Panc1 (cell line): ENCODE data around the gene AKAP13. TPM values are rescaled to one million over a fixed set of nuclear protein-coding genes. Genes with fewer than 3 reads are reported as not detected.

Experiments used
- ATAC-seq: fragments of 200-7000 bp; cut with Tn5 transposase; 2 replicates; pipeline ENCODE4 v1.9.1; 2020; ENCODE audit warnings: mild to moderate bottlenecking, moderate library complexity
- BruUV-seq: library from RNA; stranded (reverse); fragments of 400-500 nt; replicated peaks from 2 replicates; lab custom pipeline; 2021; lab: Mats Ljungman, UMichigan
- CTCF ChIA-PET: fragments of 300-600 bp; sonication (Branson Sonifier 250); formaldehyde crosslinking; loops from one replicate; lab custom pipeline; 2022; ENCODE audit warnings: antibody characterized with exemption; lab: Charles Lee
- POLR2A ChIA-PET: fragments of 300-600 bp; sonication (Branson Sonifier 250); formaldehyde crosslinking; loops from one replicate; lab custom pipeline; 2022; ENCODE audit warnings: antibody characterized with exemption; lab: Charles Lee
- DNase-seq: peaks from one replicate; pipeline ENCODE4 v3.0.0-alpha.2; 2010; ENCODE audit warnings: low read depth, low spot score
- H3K27ac ChIP-seq: 2 replicates; pipeline ENCODE4 v1.5.1; 2011; ENCODE audit warnings: mild to moderate bottlenecking, low read length, inconsistent platforms
- H3K27me3 ChIP-seq: fragments of 200-500 bp; sonication (Bioruptor generic); 2 replicates; pipeline ENCODE4 v1.6.0; 2014; ENCODE audit warnings: low read length, inconsistent platforms; ENCODE audit not compliant: control insufficient read depth, insufficient read depth
- H3K36me3 ChIP-seq: fragments of 200-500 bp; sonication (Bioruptor generic); 2 replicates; pipeline ENCODE4 v1.5.1; 2014; ENCODE audit warnings: inconsistent platforms, mild to moderate bottlenecking, low read length, moderate library complexity; ENCODE audit not compliant: control insufficient read depth, insufficient read depth
- H3K4me1 ChIP-seq: 2 replicates; pipeline ENCODE4 v1.5.1; 2011; ENCODE audit warnings: inconsistent platforms, mild to moderate bottlenecking, low read length, moderate library complexity; ENCODE audit not compliant: control insufficient read depth, insufficient read depth
- H3K4me3 ChIP-seq, 2 experiments: 2 replicates each; pipeline ENCODE4 v1.5.1; 2011 to 2012; ENCODE audit warnings: low read depth in 2 of 2, low read length in 2 of 2, mild to moderate bottlenecking in 2 of 2, inconsistent platforms in 1 of 2, moderate library complexity in 1 of 2
- H3K9me3 ChIP-seq: fragments of 200-500 bp; sonication (Bioruptor generic); 2 replicates; pipeline ENCODE4 v1.5.1; 2014; ENCODE audit warnings: low read depth, mild to moderate bottlenecking, inconsistent platforms, low read length, moderate library complexity; ENCODE audit not compliant: control insufficient read depth, insufficient read depth
- POLR2AphosphoS5 ChIP-seq: IDR thresholded peaks from 2 replicates; pipeline ENCODE4 v1.6.1; 2012; ENCODE audit warnings: mild to moderate bottlenecking, low read depth, low read length, moderate library complexity
- SIN3A ChIP-seq: IDR thresholded peaks from 2 replicates; pipeline ENCODE4 v1.6.1; 2012; ENCODE audit warnings: low read depth, mild to moderate bottlenecking, low read length, moderate library complexity, borderline replicate concordance; ENCODE audit not compliant: insufficient read depth
- TCF7L2 ChIP-seq: IDR thresholded peaks from 2 replicates; pipeline ENCODE4 v1.6.1; 2011; ENCODE audit warnings: mild to moderate bottlenecking, low read depth, low read length, inconsistent platforms
- in situ Hi-C: cut with HindIII; loops from 2 replicates; pipeline ENCODE4 v1.10.0; 2016; ENCODE audit warnings: low sequenced_read_pairs, low pct_unique_long_range_greater_than_20kb
- intact Hi-C: fragments of 100-400 bp; cut with micrococcal nuclease; formaldehyde crosslinking; loops from one replicate; pipeline ENCODE4 v1.10.0; 2022; ENCODE audit not compliant: unreplicated experiment
- total RNA-seq: library from RNA; stranded (reverse); gene quantifications from one replicate; pipeline ENCODE4 v1.2.1, GENCODE V29; 2021; ENCODE audit not compliant: unreplicated experiment
- TF ChIP-seq, protein P1 (sequence below), 2 experiments: IDR thresholded peaks; 2 replicates each; pipeline ENCODE4 v1.6.1; 2011 to 2012; ENCODE audit warnings: low read depth in 2 of 2, control low read depth in 1 of 2, low read length in 1 of 2, mild to moderate bottlenecking in 1 of 2, moderate library complexity in 1 of 2; ENCODE audit not compliant: insufficient read depth in 1 of 2
- TF ChIP-seq, protein P2 (sequence below): fragments of 450-650 bp; IDR thresholded peaks from 2 replicates; pipeline ENCODE4 v1.5.1; 2017; ENCODE audit warnings: mild to moderate bottlenecking

Gene AKAP13
- total RNA-seq, 1 experiment from 2014 or later: 94.2 TPM

DNA sequence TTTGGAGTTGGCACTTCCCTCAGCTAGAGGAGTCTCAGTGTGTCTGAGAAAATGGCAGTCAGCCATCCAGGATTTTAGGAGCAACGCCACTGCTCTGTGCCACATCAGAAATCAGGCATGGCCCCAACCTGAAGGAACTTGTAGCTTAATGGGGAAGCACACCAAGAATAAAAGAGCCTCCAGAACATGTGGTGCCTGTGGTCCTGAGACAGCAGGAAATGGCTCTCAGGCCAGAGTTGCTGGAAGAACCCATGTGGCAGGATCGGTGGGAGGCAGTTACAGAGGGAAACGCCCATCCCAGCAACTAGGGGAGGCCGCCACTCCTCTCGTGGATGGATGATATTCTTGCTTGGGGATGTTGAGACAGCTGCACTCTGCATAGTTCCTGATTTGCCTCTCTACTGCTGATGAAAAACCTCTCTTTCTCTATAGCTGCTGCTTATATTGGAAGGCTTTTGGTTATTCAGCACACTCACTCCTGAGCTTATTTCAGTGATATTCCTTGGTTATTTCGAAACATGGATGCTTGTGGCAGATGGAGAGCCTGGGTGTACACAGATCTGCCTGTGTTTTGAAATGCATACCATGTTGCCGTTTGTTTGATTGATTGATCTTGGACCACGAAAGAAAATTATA, 361.9 kb downstream of the AKAP13 start:
- peaks cover 14% of the 10 kb centered on the region; the same call in 1 of the 2 replicates for H3K36me3 ChIP-seq
- H3K4me1 ChIP-seq: no peaks in the 10 kb centered on the region
- H3K4me3 ChIP-seq: no peak overlapping the region
- H3K27ac ChIP-seq: no peak overlapping the region
- ChIA-PET POLR2A (no interaction called here), CTCF (no interaction called here)
- intact Hi-C loops: no loop called here
- TF ChIP-seq, protein P1, sequence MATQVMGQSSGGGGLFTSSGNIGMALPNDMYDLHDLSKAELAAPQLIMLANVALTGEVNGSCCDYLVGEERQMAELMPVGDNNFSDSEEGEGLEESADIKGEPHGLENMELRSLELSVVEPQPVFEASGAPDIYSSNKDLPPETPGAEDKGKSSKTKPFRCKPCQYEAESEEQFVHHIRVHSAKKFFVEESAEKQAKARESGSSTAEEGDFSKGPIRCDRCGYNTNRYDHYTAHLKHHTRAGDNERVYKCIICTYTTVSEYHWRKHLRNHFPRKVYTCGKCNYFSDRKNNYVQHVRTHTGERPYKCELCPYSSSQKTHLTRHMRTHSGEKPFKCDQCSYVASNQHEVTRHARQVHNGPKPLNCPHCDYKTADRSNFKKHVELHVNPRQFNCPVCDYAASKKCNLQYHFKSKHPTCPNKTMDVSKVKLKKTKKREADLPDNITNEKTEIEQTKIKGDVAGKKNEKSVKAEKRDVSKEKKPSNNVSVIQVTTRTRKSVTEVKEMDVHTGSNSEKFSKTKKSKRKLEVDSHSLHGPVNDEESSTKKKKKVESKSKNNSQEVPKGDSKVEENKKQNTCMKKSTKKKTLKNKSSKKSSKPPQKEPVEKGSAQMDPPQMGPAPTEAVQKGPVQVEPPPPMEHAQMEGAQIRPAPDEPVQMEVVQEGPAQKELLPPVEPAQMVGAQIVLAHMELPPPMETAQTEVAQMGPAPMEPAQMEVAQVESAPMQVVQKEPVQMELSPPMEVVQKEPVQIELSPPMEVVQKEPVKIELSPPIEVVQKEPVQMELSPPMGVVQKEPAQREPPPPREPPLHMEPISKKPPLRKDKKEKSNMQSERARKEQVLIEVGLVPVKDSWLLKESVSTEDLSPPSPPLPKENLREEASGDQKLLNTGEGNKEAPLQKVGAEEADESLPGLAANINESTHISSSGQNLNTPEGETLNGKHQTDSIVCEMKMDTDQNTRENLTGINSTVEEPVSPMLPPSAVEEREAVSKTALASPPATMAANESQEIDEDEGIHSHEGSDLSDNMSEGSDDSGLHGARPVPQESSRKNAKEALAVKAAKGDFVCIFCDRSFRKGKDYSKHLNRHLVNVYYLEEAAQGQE (IDR thresholded peaks at IDR 0.05; ENCODE audit: insufficient read depth in 1 of 2, low read depth in 2 of 2, low read length in 1 of 2): no peak
- no peak for TF ChIP-seq SIN3A
- TF ChIP-seq POLR2AphosphoS5: no peak
- DNase-seq: no peak
- no TSS peak for BruUV-seq
- in situ Hi-C loops: no loop called here
- H3K9me3 ChIP-seq: no peaks in the 10 kb centered on the region
- ATAC-seq: no peak
- H3K27me3 ChIP-seq: no peaks in the 10 kb centered on the region

DNA sequence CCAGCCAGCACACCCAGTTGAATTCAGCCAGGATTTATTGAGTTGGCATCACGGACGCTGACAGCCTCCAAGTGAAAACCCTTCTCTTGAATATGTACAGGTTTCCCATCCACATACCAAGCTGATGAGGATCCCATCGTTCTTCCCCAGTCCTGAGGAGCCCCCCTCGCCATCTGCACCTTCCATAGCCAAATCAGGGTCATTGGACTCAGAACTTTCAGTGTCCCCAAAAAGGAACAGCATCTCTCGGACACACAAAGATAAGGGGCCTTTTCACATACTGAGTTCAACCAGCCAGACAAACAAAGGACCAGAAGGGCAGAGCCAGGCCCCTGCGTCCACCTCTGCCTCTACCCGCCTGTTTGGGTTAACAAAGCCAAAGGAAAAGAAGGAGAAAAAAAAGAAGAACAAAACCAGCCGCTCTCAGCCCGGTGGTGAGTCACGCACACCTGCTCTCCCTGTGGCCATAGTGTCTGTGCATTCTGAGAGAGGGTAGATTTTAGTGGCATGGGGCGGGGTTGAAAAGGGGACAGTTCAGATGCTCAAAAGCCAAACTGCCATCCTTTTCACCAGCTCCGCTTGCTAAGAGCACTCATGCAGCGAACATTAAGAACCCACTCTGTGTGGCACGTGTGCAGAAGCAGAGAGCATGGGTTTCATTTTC, 363.1 kb downstream of the AKAP13 start:
- DNase-seq: no peak
- CTCF ChIA-PET: interaction anchor here (0.6 kb wide), 1 partner anchor 13 kb away, joined by 3 read pairs; no protein-coding TSS in a partner anchor
- no peaks in the 10 kb centered on the region for H3K9me3 ChIP-seq
- no peak overlapping the region for H3K27ac ChIP-seq
- H3K4me3 ChIP-seq: no peak overlapping the region
- in situ Hi-C loops (no loop called here), intact Hi-C loops (no loop called here)
- H3K27me3 ChIP-seq: no peaks in the 10 kb centered on the region
- no peaks in the 10 kb centered on the region for H3K4me1 ChIP-seq
- POLR2A ChIA-PET: no interaction called here
- H3K36me3 ChIP-seq: peaks cover 14% of the 10 kb centered on the region; the same call in 1 of the 2 replicates
- ATAC-seq: no peak
- no TSS peak for BruUV-seq
- TF ChIP-seq, protein P2, sequence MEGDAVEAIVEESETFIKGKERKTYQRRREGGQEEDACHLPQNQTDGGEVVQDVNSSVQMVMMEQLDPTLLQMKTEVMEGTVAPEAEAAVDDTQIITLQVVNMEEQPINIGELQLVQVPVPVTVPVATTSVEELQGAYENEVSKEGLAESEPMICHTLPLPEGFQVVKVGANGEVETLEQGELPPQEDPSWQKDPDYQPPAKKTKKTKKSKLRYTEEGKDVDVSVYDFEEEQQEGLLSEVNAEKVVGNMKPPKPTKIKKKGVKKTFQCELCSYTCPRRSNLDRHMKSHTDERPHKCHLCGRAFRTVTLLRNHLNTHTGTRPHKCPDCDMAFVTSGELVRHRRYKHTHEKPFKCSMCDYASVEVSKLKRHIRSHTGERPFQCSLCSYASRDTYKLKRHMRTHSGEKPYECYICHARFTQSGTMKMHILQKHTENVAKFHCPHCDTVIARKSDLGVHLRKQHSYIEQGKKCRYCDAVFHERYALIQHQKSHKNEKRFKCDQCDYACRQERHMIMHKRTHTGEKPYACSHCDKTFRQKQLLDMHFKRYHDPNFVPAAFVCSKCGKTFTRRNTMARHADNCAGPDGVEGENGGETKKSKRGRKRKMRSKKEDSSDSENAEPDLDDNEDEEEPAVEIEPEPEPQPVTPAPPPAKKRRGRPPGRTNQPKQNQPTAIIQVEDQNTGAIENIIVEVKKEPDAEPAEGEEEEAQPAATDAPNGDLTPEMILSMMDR: no peak

DNA sequence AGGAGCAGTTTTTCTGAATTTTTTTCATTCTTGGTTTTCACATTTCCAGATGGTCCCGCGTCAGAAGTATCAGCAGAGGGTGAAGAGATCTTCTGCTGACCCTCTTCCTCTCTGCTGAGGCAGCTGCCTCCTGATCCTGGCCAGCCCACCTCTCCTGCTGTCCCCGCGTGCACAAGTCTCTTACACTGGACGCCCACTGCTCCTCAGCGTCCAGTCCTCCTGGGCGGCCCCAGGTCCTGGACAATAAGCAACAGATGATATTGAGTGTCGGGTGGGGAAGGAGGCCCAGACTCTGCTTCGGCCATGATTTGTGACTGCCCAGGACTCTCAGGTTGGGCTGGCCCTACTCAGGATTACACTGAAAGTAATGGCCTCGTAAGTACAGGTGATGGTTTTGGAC, 364.2 kb downstream of the AKAP13 start:
- no peak for TF ChIP-seq TCF7L2
- TF ChIP-seq, protein P1 (IDR thresholded peaks at IDR 0.05; ENCODE audit: insufficient read depth in 1 of 2, low read depth in 2 of 2, low read length in 1 of 2): no peak
- no peak for TF ChIP-seq POLR2AphosphoS5
- no peak for TF ChIP-seq SIN3A
- TF ChIP-seq, protein P2: no peak
- in situ Hi-C loops: no loop called here
- Histone ChIP-seq H3K9me3 (no peaks in the 10 kb centered on the region), H3K27me3 (no peaks in the 10 kb centered on the region), H3K27ac (no peak overlapping the region), H3K36me3 (peaks cover 8% of the 10 kb centered on the region; the same call in 1 of the 2 replicates), H3K4me3 (no peak overlapping the region), H3K4me1 (no peaks in the 10 kb centered on the region)
- DNase-seq: no peak
- CTCF ChIA-PET: no interaction called here
- no TSS peak for BruUV-seq
- intact Hi-C loops: no loop called here
- POLR2A ChIA-PET: no interaction called here
- no peak for ATAC-seq
